Glomerular visceral epithelial cell (primary cell): Measurements from ENCODE around the gene CELF3.

Source experiments
- DNase-seq: peaks from one replicate; pipeline ENCODE4 v3.0.0-alpha.2; 2016; ENCODE audit errors: extremely low spot score

The CELF3 gene

DNA sequence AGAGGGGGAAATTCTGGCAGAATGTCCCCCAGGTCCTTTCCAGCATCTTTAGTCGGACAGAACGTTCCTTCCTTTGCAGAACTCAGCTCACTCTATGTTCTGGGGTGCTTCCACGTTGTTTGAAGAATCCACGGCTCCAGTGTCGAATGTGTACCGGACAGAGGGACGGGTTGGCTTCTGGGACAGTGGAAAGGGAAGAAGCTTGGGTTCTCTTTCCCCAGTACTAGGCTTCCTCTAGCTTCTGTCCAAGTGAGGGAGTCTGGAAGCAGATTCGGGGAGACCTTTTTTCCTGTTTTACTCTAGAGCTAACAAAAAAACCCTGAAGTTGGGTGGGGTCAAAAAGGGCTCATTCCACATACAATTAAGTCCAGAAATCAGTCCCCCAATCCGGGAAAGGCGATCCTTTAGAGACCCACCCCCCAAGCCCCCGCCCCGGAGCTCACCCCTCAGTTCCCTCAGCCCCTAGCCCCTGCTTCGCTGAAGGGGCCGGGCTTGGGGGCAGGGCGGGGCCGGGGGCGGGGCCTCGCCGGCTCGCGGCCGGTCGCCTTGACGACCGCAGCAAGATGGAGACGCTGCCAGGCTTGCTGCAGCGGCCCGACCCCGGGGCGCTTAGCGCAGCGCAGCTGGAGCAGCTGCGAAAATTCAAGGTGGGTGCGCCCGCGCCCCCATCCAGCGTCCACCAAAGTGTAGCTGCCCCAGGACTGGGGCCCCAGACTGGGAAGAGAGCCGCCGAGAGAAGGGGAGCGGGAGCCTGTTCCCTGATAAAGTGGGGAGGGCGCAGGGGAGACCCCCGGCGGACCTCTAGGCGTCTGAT is 4.6 kb upstream of the CELF3 start, which contains the start of gene RIIAD1:
Gene RIIAD1, plus strand, starts transcription at position 549 of the 814 bp plus-strand sequence. Its CDS starts 15 bp downstream, at position 564.
- no peak for DNase-seq

DNA sequence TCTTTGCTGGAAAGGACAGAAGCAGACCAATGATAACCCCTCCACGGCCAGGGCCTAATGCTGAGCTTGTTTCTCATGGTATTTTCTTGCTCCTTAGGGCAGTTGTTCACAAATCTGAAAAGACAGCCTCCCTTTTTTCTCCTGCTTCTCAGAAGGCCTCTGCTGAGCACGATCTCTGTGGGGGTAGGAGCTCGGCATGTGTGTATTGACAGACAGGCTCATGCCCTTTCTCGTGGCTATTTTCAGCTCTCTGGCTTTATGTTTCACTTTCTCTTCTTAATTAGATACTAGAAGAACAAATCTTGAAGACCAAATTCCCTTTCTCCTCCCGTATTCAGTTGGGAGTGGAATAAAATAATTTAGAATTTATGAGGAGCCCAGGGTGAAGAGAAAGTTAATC is 4.0 kb upstream of the CELF3 start:
- no peak for DNase-seq

GRCh38 chr1:151720125-151720524 is 3.5 kb upstream of the CELF3 start:
- DNase-seq, result no peak

DNA sequence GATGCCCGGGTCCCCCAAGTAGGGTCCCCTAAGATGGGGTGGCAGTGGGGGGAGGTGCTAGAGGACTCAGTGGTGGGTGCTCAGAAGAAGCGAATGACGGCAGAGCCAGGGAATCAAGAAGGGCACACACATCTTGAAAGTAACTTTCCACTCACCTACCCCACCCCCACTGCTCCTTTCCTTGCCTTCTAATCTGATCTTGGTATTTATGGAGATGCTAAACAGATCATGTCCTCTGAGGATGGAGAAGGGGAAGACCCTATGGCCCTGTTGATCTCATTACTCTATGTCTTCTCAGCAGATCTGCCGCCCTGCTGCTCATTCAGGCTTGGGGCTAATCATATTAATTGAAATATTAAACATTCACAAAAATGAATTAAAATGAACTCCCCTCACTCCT is 2.1 kb upstream of the CELF3 start:
- no peak for DNase-seq

- no peak for DNase-seq
Measured at GRCh38 chr1:151718011-151718431, 1.4 kb upstream of the CELF3 start.

- no peak for DNase-seq
Measured at GRCh38 chr1:151716405-151716762, 219 bp downstream of the CELF3 start.

DNA sequence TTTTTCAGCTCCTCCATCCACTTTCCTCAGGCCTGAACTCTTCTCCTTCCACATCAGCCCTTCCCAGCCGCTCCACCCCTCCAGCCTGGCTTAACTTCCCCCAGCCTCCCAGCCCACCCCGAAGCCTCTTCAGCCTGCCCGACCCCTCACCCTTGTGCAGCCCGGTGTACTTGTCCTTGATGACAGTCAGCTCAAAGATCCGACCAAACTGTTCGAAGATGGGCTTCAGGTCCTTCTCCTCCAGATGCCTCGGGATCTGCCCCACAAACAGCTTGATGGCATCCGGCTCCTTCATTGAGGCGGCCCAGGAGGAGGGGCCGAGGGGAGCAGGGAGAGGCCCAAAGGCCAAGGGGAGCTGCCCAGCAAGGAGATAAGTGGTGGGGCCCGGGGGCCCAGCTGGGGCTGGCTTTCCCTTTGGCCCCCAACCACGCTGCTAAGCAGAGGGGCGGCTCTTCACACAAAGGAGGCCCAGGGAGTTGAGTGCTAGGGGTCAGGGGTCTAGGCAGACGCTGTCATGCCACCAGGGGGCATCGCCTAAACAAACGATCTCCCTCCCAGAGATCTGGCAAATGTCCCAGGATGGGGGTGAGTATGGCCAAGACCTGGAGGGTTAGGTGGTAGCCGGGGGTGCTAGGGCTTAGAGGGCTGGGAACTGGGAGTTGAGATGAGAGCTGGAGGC is 738 bp downstream of the CELF3 start:
- no peak for DNase-seq

GRCh38 chr1:151714820-151715725 is 1.5 kb downstream of the CELF3 start:
- DNase-seq, result no peak

DNA sequence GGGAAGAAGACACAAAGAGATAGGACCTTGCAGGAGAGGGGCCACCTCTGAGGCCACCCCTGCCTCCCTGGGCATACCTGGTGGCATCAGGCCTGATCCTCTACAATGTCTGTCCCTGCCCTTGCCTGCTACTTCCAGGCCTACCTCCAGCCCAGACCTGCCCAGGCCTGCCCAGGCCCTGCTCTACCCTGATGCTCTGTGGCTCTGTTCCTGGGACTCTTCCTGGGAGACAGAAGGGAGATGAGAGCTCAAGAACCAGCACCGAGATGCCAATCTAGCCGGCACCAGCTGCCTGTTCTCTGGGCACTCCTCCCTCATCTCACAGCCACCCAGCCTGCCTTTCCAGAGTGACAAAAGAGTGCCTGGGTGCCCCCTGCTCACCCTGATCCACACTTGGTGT is 2.7 kb downstream of the CELF3 start:
- DNase-seq, result no peak

GRCh38 chr1:151713044-151713443 is 3.6 kb downstream of the CELF3 start:
- DNase-seq, result peak; percentile 48

DNA sequence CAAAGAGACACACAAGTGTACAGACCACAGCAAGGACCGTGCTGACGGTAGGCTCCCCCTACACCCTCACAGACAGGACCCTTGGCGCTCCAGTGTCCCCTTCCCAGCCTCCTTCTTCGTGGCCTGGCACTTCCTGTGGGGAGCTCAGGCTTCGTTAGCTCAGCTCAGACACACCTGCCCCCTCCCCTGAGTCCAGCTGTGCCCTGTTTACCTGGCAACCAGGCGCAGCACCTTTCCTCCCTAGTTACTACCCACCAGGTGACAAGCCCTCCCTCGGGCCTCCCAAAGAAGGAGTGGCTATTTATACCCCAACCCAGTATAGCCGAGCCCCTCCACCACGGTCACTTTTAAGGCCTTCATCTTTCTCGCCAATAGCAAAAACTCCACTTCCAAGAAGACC is 4.7 kb downstream of the CELF3 start:
- no peak for DNase-seq

DNA sequence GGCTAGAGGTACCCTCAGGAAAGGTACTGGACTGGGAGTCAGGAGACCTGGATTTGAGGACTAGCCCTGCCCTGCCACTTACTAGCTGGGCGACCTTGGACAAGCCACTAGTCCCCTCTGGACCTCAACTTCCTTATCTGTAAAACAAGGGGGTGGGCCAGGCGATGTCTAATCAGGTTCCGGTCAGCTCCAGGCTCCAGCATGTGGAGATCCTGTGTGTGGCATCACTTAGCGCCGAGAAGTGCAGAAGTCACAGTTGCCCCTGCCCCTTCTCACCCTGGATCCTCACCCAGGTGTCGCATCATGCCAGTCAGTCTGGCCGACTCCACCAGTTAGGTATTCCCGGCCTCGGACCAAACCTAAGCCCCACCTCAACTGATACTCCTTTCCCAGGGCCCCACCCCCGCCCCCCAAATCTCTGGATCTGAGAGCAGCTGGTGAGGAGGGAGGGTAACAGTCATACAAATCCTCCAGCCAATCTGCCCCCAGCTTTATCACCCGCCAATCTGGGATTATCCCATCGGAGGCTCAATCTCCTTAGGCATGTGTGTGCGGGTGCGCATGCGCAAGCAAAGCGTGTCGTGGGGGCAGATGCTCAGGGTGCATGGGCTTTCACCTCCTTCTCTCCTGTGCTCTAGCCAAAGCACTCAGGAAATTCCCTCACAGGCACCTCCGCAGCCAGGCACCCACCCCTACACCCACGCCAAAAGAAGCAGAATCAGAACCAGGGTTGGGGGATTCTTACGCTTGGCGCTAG is 5.4 kb downstream of the CELF3 start:
- no peak for DNase-seq

- DNase-seq, result peak; percentile 38
Measured at GRCh38 chr1:151710187-151710840, 6.3 kb downstream of the CELF3 start.

- DNase-seq, result no peak
Measured at GRCh38 chr1:151708891-151709290, 7.7 kb downstream of the CELF3 start.

GRCh38 chr1:151707541-151708065 is 9.0 kb downstream of the CELF3 start:
- DNase-seq, result no peak

GRCh38 chr1:151706464-151707415 is 9.9 kb downstream of the CELF3 start:
- DNase-seq, result no peak

DNA sequence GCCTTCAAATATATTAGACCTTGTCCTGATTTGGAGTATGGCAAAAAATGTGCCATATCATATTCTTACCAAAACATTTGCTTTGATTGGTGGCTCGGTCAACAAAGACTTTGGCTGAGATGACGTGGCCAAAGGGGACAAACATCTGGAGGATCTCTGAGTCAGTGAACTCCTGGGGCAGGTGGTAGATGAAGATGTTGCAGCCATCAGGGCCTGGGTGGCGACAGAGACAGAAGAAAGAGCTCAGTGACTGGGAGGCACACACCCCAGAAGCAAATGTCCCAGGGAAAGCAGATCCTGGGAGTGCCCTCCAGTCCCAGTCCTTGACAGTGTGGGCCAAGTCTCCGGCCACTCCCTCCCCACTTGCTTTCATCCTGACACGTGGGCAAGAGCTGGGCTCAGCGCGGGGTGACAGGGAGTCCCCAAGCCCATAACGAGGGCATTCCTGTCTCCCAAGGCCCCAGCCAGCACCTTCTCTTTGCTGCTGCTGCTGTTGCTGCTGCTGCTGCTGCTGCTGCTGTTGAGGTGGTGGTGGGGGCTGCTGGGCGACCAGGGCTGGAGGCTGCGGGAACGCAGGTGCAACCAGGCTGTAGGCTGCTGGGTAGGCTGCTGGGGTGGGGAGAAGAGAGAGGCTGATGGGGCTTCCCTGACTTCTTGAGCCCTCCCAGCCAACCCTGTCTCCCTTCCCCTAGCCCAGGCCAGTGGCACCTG is 10.7 kb downstream of the CELF3 start:
- DNase-seq, result no peak

- DNase-seq, result no peak
Measured at GRCh38 chr1:151705146-151705545, 11.5 kb downstream of the CELF3 start.

GRCh38 chr1:151704246-151704645 is 12.4 kb downstream of the CELF3 start:
- no peak for DNase-seq
